ENCODE measurements around the gene POU2AF1.

POU2AF1 gene

GRCh38 chr11:111352231-111352746, 26.8 kb downstream of the POU2AF1 start:
- no peak for DNase-seq (ENCODE audit: low spot score)
- no peak for TF ChIP-seq CTCF (conservative IDR thresholded peaks at IDR 0.05; ENCODE audit: low read depth)
- no peak overlapping the region for H3K27ac ChIP-seq
- POLR2A ChIA-PET (ENCODE audit: low non-redundant PET): no interaction called here
- CTCF ChIA-PET: no interaction called here

GRCh38 chr11:111351374-111352055, 27.6 kb downstream of the POU2AF1 start:
- POLR2A ChIA-PET (ENCODE audit: low non-redundant PET): no interaction called here
- CTCF ChIA-PET: no interaction called here
- no peak overlapping the region for H3K27ac ChIP-seq
- no peak for TF ChIP-seq CTCF (conservative IDR thresholded peaks at IDR 0.05; ENCODE audit: low read depth)
- no peak for DNase-seq (ENCODE audit: low spot score)

- no peak for TF ChIP-seq CTCF (conservative IDR thresholded peaks at IDR 0.05; ENCODE audit: low read depth)
- no peak for DNase-seq (ENCODE audit: low spot score)
- ChIA-PET POLR2A (ENCODE audit: low non-redundant PET) (no interaction called here), CTCF (no interaction called here)
- H3K27ac ChIP-seq: no peak overlapping the region
Measured at GRCh38 chr11:111350811-111351210, 28.3 kb downstream of the POU2AF1 start.

GRCh38 chr11:111349191-111349695, 29.8 kb downstream of the POU2AF1 start:
- POLR2A ChIA-PET (ENCODE audit: low non-redundant PET): no interaction called here
- TF ChIP-seq CTCF (conservative IDR thresholded peaks at IDR 0.05; ENCODE audit: low read depth): no peak
- CTCF ChIA-PET: no interaction called here
- DNase-seq (ENCODE audit: low spot score): no peak
- no peak overlapping the region for H3K27ac ChIP-seq

GRCh38 chr11:111348147-111348546, 30.9 kb downstream of the POU2AF1 start:
- no peak for DNase-seq (ENCODE audit: low spot score)
- no peak for TF ChIP-seq CTCF (conservative IDR thresholded peaks at IDR 0.05; ENCODE audit: low read depth)
- CTCF ChIA-PET: no interaction called here
- POLR2A ChIA-PET (ENCODE audit: low non-redundant PET): no interaction called here
- H3K27ac ChIP-seq: no peak overlapping the region

GRCh38 chr11:111347723-111348115, 31.4 kb downstream of the POU2AF1 start:
- CTCF ChIA-PET: interaction anchor here (0.7 kb wide), 1 partner anchor 86 kb away, joined by 3 read pairs; no protein-coding TSS in a partner anchor
- no peak overlapping the region for H3K27ac ChIP-seq
- POLR2A ChIA-PET (ENCODE audit: low non-redundant PET): no interaction called here
- DNase-seq (ENCODE audit: low spot score): no peak
- no peak for TF ChIP-seq CTCF (conservative IDR thresholded peaks at IDR 0.05; ENCODE audit: low read depth)

Data from RWPE1 (cell line).